HepG2 (cell line): Measurements from ENCODE around the gene CCT6A. TPM values are rescaled to one million over a fixed set of nuclear protein-coding genes. Genes with fewer than 3 reads are reported as not detected.
A peak's percentile ranks its signal among the peaks of the same experiment; 100 is the strongest.

Experiments used
- ERF ChIP-seq: IDR thresholded peaks from 2 replicates; pipeline ENCODE4 v1.6.1; 2018; ENCODE audit warnings: missing biosample characterization, missing genetic modification reagents
- HMGXB3 ChIP-seq: sonication (generic); formaldehyde crosslinking; IDR thresholded peaks from 2 replicates; pipeline ENCODE4 v1.4.0; 2020; ENCODE audit warnings: missing genetic modification reagents, borderline replicate concordance
- HNRNPH1 ChIP-seq: fragments of 200-400 bp; formaldehyde crosslinking; optimal IDR thresholded peaks from 2 replicates; pipeline ENCODE3; 2017; ENCODE audit warnings: mild to moderate bottlenecking, low read depth, low read length
- KLF11 ChIP-seq: IDR thresholded peaks from 2 replicates; pipeline ENCODE4 v1.6.1; 2016; ENCODE audit warnings: missing compliant biosample characterization
- MEF2D ChIP-seq: sonication (generic); formaldehyde crosslinking; IDR thresholded peaks from 2 replicates; pipeline ENCODE4 v1.5.1; 2020; ENCODE audit warnings: mild to moderate bottlenecking, missing genetic modification reagents
- RFXANK ChIP-seq: IDR thresholded peaks from 2 replicates; pipeline ENCODE4 v1.6.1; 2016
- SMAD1 ChIP-seq: sonication (generic); formaldehyde crosslinking; IDR thresholded peaks from 2 replicates; pipeline ENCODE4 v1.4.0; 2020; ENCODE audit warnings: missing genetic modification reagents, low read depth, mild to moderate bottlenecking, borderline replicate concordance
- STAT5B ChIP-seq: sonication (generic); formaldehyde crosslinking; IDR thresholded peaks from 2 replicates; pipeline ENCODE4 v1.4.0; 2020; ENCODE audit warnings: missing genetic modification reagents
- THAP7 ChIP-seq: sonication (generic); formaldehyde crosslinking; IDR thresholded peaks from 2 replicates; pipeline ENCODE4 v1.8.1; 2023; ENCODE audit warnings: mild to moderate bottlenecking, missing genetic modification reagents
- ZMYM4 ChIP-seq: sonication (generic); formaldehyde crosslinking; IDR thresholded peaks from 2 replicates; pipeline ENCODE4 v1.8.1; 2023; ENCODE audit warnings: mild to moderate bottlenecking, missing genetic modification reagents
- ZNF570 ChIP-seq: sonication (generic); formaldehyde crosslinking; IDR thresholded peaks from 2 replicates; pipeline ENCODE4 v1.4.0; 2020; ENCODE audit warnings: mild to moderate bottlenecking, missing genetic modification reagents, borderline replicate concordance
- polyA plus RNA-seq, 8 experiments: library from polyadenylated mRNA; depleted of rRNA in 3 of 8; stranded (reverse) in 7 of 8; unstranded in 1 of 8; fragments of >200 nt; fragmentation: Illumina TruSeq in 4 of 8; extraction: Trizol in 4 of 8; gene quantifications; 2 replicates each; pipeline versions ENCODE4 v1.2.1 to v1.2.3, GENCODE V29; 2011 to 2016; ENCODE audit warnings: low read depth in 4 of 8, missing spikeins in 1 of 8, mixed read lengths in 1 of 8; ENCODE audit not compliant: insufficient read depth in 1 of 8
- total RNA-seq, 5 experiments: library from RNA; depleted of rRNA; stranded (reverse); fragments of >200 nt; fragmentation: Illumina TruSeq; extraction: Trizol; gene quantifications; 2 replicates each; pipeline ENCODE4 v1.2.3, GENCODE V29; 2016; ENCODE audit warnings: low read depth in 1 of 5
- TF ChIP-seq, protein P1 (sequence below): sonication (generic); IDR thresholded peaks from 2 replicates; pipeline ENCODE4 v1.6.1; 2016; ENCODE audit warnings: low read depth, borderline replicate concordance
- TF ChIP-seq, protein P2 (sequence below): sonication (generic); formaldehyde crosslinking; IDR thresholded peaks from 2 replicates; pipeline ENCODE4 v1.5.1; 2020; ENCODE audit warnings: missing genetic modification reagents, mild to moderate bottlenecking, borderline replicate concordance
- TF ChIP-seq, protein P3 (sequence below): sonication (generic); formaldehyde crosslinking; IDR thresholded peaks from 2 replicates; pipeline ENCODE4 v1.4.0; 2020; ENCODE audit warnings: mild to moderate bottlenecking, missing genetic modification reagents, borderline replicate concordance
- TF ChIP-seq, protein P4 (sequence below): sonication (generic); formaldehyde crosslinking; IDR thresholded peaks from 2 replicates; pipeline ENCODE4 v1.5.0; 2020; ENCODE audit warnings: missing genetic modification reagents
- TF ChIP-seq, protein P5 (sequence below): sonication (generic); formaldehyde crosslinking; conservative IDR thresholded peaks from 2 replicates; pipeline ENCODE4 v1.8.0; 2022; ENCODE audit warnings: low read depth, missing genetic modification reagents

Gene CCT6A
- total and polyA plus RNA-seq, 2 of the 13 experiments (the other 11 are each of a cell fraction or from before 2014, with no cell fraction given) = 219 to 292 TPM

- TF ChIP-seq, protein P1, sequence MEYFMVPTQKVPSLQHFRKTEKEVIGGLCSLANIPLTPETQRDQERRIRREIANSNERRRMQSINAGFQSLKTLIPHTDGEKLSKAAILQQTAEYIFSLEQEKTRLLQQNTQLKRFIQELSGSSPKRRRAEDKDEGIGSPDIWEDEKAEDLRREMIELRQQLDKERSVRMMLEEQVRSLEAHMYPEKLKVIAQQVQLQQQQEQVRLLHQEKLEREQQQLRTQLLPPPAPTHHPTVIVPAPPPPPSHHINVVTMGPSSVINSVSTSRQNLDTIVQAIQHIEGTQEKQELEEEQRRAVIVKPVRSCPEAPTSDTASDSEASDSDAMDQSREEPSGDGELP = peak; percentile 32; the same call in 1 of the 2 replicates
- TF ChIP-seq, protein P2, sequence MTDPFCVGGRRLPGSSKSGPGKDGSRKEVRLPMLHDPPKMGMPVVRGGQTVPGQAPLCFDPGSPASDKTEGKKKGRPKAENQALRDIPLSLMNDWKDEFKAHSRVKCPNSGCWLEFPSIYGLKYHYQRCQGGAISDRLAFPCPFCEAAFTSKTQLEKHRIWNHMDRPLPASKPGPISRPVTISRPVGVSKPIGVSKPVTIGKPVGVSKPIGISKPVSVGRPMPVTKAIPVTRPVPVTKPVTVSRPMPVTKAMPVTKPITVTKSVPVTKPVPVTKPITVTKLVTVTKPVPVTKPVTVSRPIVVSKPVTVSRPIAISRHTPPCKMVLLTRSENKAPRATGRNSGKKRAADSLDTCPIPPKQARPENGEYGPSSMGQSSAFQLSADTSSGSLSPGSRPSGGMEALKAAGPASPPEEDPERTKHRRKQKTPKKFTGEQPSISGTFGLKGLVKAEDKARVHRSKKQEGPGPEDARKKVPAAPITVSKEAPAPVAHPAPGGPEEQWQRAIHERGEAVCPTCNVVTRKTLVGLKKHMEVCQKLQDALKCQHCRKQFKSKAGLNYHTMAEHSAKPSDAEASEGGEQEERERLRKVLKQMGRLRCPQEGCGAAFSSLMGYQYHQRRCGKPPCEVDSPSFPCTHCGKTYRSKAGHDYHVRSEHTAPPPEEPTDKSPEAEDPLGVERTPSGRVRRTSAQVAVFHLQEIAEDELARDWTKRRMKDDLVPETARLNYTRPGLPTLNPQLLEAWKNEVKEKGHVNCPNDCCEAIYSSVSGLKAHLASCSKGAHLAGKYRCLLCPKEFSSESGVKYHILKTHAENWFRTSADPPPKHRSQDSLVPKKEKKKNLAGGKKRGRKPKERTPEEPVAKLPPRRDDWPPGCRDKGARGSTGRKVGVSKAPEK (CRISPR knock-in tag) = no peak
- TF ChIP-seq, protein P3, sequence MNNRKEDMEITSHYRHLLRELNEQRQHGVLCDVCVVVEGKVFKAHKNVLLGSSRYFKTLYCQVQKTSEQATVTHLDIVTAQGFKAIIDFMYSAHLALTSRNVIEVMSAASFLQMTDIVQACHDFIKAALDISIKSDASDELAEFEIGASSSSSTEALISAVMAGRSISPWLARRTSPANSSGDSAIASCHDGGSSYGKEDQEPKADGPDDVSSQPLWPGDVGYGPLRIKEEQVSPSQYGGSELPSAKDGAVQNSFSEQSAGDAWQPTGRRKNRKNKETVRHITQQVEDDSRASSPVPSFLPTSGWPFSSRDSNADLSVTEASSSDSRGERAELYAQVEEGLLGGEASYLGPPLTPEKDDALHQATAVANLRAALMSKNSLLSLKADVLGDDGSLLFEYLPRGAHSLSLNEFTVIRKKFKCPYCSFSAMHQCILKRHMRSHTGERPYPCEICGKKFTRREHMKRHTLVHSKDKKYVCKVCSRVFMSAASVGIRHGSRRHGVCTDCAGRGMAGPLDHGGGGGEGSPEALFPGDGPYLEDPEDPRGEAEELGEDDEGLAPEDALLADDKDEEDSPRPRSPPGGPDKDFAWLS (CRISPR knock-in tag) = no peak
- TF ChIP-seq THAP7 (no peak), ZNF570 (CRISPR knock-in tag) (no peak), KLF11 (CRISPR knock-in tag) (0 out of 2 replicates have a peak, but pooled peaks have one; percentile 50), RFXANK (0 out of 2 replicates have a peak, but pooled peaks have one; percentile 44), HMGXB3 (CRISPR knock-in tag) (no peak), ZMYM4 (CRISPR knock-in tag) (peak; percentile 72; the same call in 1 of the 2 replicates), SMAD1 (CRISPR knock-in tag) (no peak), MEF2D (CRISPR knock-in tag) (peak; percentile 89), ERF (CRISPR knock-in tag) (peak; percentile 85), HNRNPH1 (no peak), STAT5B (peak; percentile 77; the same call in 1 of the 2 replicates)
- TF ChIP-seq, protein P4, sequence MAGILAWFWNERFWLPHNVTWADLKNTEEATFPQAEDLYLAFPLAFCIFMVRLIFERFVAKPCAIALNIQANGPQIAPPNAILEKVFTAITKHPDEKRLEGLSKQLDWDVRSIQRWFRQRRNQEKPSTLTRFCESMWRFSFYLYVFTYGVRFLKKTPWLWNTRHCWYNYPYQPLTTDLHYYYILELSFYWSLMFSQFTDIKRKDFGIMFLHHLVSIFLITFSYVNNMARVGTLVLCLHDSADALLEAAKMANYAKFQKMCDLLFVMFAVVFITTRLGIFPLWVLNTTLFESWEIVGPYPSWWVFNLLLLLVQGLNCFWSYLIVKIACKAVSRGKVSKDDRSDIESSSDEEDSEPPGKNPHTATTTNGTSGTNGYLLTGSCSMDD (CRISPR knock-in tag) = no peak
- TF ChIP-seq, protein P5, sequence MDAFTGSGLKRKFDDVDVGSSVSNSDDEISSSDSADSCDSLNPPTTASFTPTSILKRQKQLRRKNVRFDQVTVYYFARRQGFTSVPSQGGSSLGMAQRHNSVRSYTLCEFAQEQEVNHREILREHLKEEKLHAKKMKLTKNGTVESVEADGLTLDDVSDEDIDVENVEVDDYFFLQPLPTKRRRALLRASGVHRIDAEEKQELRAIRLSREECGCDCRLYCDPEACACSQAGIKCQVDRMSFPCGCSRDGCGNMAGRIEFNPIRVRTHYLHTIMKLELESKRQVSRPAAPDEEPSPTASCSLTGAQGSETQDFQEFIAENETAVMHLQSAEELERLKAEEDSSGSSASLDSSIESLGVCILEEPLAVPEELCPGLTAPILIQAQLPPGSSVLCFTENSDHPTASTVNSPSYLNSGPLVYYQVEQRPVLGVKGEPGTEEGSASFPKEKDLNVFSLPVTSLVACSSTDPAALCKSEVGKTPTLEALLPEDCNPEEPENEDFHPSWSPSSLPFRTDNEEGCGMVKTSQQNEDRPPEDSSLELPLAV (CRISPR knock-in tag) = no peak
Measured at GRCh38 chr7:56007167-56007652, 44.4 kb upstream of the CCT6A start (continued).
